Left colon (tissue), 2 donors: ENCODE measurements around the gene THSD7A. TPM values are rescaled to one million over a fixed set of nuclear protein-coding genes. Genes with fewer than 3 reads are reported as not detected.
A peak's percentile ranks its signal among the peaks of the same experiment; 100 is the strongest.

ENCODE experiments used
- ATAC-seq: fragments of 200-7000 bp; cut with Tn5 transposase; one replicate; pipeline ENCODE4 v1.9.1; 2020; ENCODE audit warnings: mild to moderate bottlenecking, moderate library complexity
- DNase-seq, 2 donors: peaks; one replicate each; pipeline ENCODE4 v3.0.0-alpha.2; 2020
- intact Hi-C, 2 donors: fragments of 100-400 bp; cut with DNase I in 1 of 2; cut with micrococcal nuclease in 1 of 2; formaldehyde crosslinking; loops; one replicate each; pipeline versions ENCODE4 v1.11.2 to v1.14.0; 2022; cut with DNase I, micrococcal nuclease
- total RNA-seq, 2 donors: library from RNA; stranded (reverse); fragmentation: NEBNext Ultra II Directional; extraction: Animal tissue kit (Norgen Biotek cat#: 25700); gene quantifications; one replicate each; pipeline ENCODE4 v1.2.1, GENCODE V29; 2021
- donor health status: DM: no; HTN: no; CAD: no.
- donor health status: DM: yes; HTN: yes; CAD: no.

Gene THSD7A
- total RNA-seq, 2 donors from 2014 or later, result 1.6 to 1.7 TPM

GRCh38 chr7:11817111-11817740, 14.8 kb downstream of the THSD7A start:
- intact Hi-C loops, result no loop called here
- DNase-seq, result no peak
- peak; percentile 68 for ATAC-seq

- no peak for DNase-seq
- intact Hi-C loops, result no loop called here
- no peak for ATAC-seq
Measured at GRCh38 chr7:11811709-11812108, 20.3 kb downstream of the THSD7A start.

- DNase-seq (no peak), ATAC-seq (no peak)
- intact Hi-C loops, result no loop called here
Measured at GRCh38 chr7:11810043-11810625, 21.9 kb downstream of the THSD7A start.

GRCh38 chr7:11807000-11807399, 25.0 kb downstream of the THSD7A start:
- intact Hi-C loops, result no loop called here
- ATAC-seq, result no peak
- no peak for DNase-seq

GRCh38 chr7:11804621-11805020, 27.4 kb downstream of the THSD7A start:
- no peak for ATAC-seq
- intact Hi-C loops, result no loop called here

GRCh38 chr7:11795231-11795630, 36.8 kb downstream of the THSD7A start:
- no peak for ATAC-seq
- intact Hi-C loops, result no loop called here
- no peak for DNase-seq

More at GRCh38 chr7:11804621-11805020, 27.4 kb downstream of the THSD7A start:
- DNase-seq, result no peak

DNA sequence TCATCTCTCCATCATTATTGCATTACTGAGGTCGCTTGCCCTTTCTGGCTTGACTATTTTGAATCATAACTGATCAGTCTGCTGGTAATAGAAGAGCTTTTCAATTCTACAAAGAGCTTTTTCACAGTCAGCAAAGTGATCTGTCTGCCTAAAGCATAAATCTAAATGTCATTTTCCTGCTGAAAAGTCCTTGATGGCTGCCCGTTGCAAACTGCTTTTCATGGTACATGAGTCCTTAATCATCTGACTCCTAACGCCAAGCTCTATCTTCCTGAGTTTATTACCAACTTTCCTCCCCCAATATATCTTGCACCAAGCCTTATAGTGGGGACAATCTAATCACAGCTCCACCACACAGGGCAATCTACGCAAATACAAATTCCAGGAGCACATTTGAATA, 39.8 kb downstream of the THSD7A start:
- DNase-seq (no peak), ATAC-seq (no peak)
- intact Hi-C loops, result no loop called here

- no peak for ATAC-seq
- DNase-seq, result no peak
- intact Hi-C loops, result no loop called here
Measured at GRCh38 chr7:11788568-11788967, 43.4 kb downstream of the THSD7A start.

DNA sequence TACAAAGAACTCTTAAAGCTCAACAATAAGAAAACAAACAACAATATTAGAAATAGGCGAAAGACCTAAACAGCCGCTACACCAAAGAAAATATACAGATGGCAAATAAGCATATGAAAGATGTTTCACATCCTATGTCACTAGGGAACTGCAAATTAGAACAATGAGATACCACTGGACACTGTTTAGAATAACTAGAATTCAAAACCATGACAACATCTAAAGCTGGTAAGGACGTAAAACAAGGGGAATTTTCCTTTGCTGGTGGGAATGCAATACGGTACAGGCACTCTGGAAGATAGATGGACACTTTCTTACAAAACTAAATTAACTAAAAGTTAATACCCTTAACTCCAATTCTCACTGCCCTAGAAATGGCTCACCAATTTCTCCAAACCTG, 44.5 kb downstream of the THSD7A start:
- ATAC-seq, result no peak
- no peak for DNase-seq
- intact Hi-C loops, result no loop called here

DNA sequence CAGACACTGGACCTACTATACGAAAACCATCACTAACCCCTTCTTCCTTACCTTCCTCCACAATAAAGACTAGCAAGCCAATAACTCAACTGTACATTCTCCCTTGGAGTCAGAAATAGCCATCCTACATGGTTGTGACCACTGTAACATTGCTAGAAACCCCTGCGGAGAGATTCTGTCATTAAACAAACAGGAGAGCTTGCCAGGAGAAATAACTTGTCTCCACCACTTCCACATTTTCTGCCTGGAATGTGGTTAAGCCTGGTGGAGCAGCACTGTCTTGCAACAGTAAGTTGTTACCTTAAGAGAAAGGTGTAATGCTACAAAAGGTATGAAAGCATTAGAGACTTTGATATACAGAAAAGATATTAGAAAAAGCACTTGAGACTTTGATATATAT, 45.8 kb downstream of the THSD7A start:
- intact Hi-C loops, result no loop called here
- ATAC-seq, result no peak

GRCh38 chr7:11784769-11785536, 47.0 kb downstream of the THSD7A start:
- no peak for DNase-seq
- no peak for ATAC-seq
- intact Hi-C loops, result no loop called here

More for the DNA sequence above, 45.8 kb downstream of the THSD7A start:
- no peak for DNase-seq

DNA sequence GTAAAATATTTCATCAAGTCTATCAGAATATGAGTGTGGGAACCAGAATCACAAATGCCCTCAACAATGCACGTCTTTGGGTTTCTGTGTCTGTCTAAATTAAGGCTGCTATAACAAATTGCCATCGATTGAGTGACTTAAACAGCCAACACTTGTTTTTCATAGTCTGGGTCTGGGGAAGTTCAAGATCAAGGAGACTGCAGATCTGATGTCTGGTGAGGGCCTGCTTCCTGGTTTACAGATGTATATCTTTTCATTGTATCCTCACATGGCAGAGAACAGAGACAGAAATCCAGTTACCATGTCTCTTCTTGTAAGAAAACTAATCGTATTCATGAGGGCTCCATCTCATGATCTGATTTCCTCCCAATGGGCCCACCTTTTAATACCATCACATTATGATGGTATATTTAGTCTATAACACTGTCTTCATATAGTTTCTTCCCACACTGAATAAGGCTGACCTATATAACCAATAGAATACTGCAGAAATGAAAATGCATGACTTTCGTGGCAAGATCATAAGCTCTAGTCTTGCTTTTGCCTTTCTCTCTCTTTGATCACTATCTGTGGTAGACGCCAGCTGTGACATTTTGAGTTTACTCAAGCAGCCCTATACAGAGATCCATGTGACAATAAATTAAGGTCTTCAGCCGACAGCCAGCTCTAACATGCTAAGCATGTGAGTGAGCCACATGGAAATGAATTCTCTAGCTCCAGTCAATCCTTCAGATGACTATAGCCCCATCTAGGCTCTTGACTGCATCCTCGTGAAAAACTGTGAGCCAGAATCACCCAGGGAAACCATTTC, 51.9 kb downstream of the THSD7A start:
- intact Hi-C loops, result no loop called here
- DNase-seq (no peak), ATAC-seq (no peak)

GRCh38 chr7:11776039-11776438, 56.0 kb downstream of the THSD7A start:
- intact Hi-C loops, result no loop called here
- no peak for DNase-seq
- no peak for ATAC-seq

- DNase-seq, result no peak
- no peak for ATAC-seq
- intact Hi-C loops, result no loop called here
Measured at GRCh38 chr7:11775401-11775800, 56.6 kb downstream of the THSD7A start.

DNA sequence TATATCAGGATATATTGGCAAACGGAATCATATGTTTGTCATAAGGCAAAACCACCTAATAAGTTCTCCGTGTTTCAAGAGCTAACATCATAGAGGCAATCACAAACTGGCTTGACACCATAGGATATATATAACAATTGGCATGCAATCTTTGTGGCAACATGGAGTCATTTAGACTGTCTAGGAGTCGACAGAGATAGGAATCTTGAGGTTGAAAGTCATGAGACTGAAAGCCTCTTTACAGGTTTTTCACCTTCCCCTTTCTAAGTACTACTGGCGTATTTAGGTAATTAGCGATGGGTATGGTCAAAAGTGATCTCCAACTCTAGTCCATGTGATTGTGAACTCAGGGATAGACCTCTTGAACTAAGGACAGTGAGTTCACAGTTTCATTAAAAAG, 63.7 kb downstream of the THSD7A start:
- ATAC-seq, result no peak
- intact Hi-C loops, result no loop called here
- DNase-seq, result no peak

DNA sequence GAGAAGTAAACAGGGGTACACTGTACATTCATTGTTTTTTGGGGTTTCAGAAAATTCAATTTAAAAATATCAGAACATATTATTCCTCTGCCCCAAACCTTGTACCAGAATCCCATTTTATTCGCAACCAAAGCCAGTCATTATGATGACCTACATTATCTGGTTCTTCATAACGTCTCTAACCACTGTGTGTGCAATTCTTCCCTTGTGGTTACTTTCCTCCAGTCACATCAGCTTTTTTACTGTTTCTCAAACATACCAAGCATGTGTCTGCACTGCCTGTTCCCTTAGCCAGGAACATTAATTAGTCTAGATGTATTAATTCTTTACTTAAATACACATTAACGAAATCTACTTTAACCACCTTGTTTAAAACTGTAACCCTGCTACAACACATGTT, 64.8 kb downstream of the THSD7A start:
- no peak for DNase-seq
- no peak for ATAC-seq
- intact Hi-C loops, result no loop called here

GRCh38 chr7:11760372-11760771, 71.6 kb downstream of the THSD7A start:
- intact Hi-C loops, result no loop called here
- ATAC-seq (no peak), DNase-seq (no peak)

DNA sequence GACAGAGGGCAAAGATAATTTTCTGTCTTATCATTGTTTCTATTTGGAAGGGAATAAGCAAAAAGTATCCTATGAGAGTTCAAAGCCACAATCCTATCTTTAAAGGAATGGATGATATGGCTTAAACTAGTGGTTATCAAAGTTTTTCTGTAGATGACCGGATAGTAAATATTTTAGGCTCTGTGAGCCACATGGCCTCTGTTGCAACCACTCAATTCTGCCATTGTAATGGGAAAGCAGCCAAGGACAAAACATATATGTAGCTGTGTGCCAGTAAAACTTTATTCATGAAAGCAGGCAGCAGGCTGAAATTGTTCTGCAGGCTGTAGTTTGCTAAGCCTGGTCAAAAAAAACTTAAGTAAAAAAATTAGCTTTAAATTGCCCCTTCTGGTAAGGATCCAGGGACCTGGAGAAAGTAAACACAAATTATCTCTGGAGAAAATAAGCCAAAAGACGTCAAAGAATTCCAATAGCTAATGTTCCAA, 73.3 kb downstream of the THSD7A start:
- ATAC-seq (no peak), DNase-seq (no peak)
- intact Hi-C loops, result no loop called here

GRCh38 chr7:11757153-11757552, 74.8 kb downstream of the THSD7A start:
- ATAC-seq, result no peak
- intact Hi-C loops, result no loop called here
- no peak for DNase-seq
